DMS153 treated with DMSO at 0.1 percent for 48 hours (cell line): ENCODE data around the gene PRRX1.

Experiments used
- DNase-seq: peaks from one replicate; lab custom pipeline; 2025; ENCODE audit not compliant: unreplicated experiment; lab: John Stamatoyannopoulos, UW

The PRRX1 gene

GRCh38 chr1:170663404-170664092 is 383 bp upstream of the PRRX1 start:
- DNase-seq, result no peak

- DNase-seq, result peak; percentile 32
Observed at GRCh38 chr1:170664828-170665612, 1.1 kb downstream of the PRRX1 start.

GRCh38 chr1:170665629-170666028 is 1.7 kb downstream of the PRRX1 start:
- DNase-seq, result no peak

- no peak for DNase-seq
Observed at GRCh38 chr1:170666541-170667254, 2.8 kb downstream of the PRRX1 start.

- no peak for DNase-seq
Observed at GRCh38 chr1:170668209-170669106, 4.5 kb downstream of the PRRX1 start.

GRCh38 chr1:170669107-170669445 is 5.1 kb downstream of the PRRX1 start:
- no peak for DNase-seq

GRCh38 chr1:170669586-170670530 is 5.9 kb downstream of the PRRX1 start:
- no peak for DNase-seq

- no peak for DNase-seq
Observed at GRCh38 chr1:170670802-170671628, 7.1 kb downstream of the PRRX1 start.

GRCh38 chr1:170671629-170671963 is 7.7 kb downstream of the PRRX1 start:
- DNase-seq, result no peak

GRCh38 chr1:170672316-170672715 is 8.4 kb downstream of the PRRX1 start:
- DNase-seq, result no peak

- DNase-seq, result no peak
Observed at GRCh38 chr1:170674239-170674638, 10.3 kb downstream of the PRRX1 start.

GRCh38 chr1:170674986-170675385 is 11.1 kb downstream of the PRRX1 start:
- DNase-seq, result no peak

GRCh38 chr1:170675865-170676264 is 11.9 kb downstream of the PRRX1 start:
- no peak for DNase-seq

GRCh38 chr1:170676628-170677027 is 12.7 kb downstream of the PRRX1 start:
- DNase-seq, result no peak

GRCh38 chr1:170678027-170678600 is 14.2 kb downstream of the PRRX1 start:
- DNase-seq, result no peak

GRCh38 chr1:170680428-170680827 is 16.5 kb downstream of the PRRX1 start:
- DNase-seq, result no peak

GRCh38 chr1:170682169-170682568 is 18.2 kb downstream of the PRRX1 start:
- DNase-seq, result no peak

- DNase-seq, result no peak
Observed at GRCh38 chr1:170682809-170683208, 18.9 kb downstream of the PRRX1 start.

- DNase-seq, result no peak
Observed at GRCh38 chr1:170685166-170685565, 21.2 kb downstream of the PRRX1 start.
